ENCODE results near the gene TTC9B.

DNA sequence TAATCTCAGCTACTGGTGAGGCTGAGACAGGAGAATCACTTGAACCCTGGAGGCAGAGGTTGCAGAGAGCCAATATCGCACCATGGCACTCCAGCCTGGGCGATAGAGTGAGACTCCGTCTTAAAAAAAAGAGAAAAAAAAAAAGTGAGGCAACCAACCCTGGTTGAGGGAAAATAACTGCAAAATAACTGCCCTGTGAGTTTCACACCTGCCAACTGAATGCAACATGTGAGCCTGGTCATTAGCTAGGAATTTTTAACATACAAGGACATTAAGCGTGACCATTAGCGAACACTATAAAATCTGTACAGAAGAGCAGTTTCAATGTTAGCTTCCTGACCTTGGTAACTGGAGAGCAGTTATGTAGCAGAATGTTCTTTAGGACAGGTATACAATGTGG is 10.7 kb upstream of the TTC9B start:
- no peak for TF ChIP-seq CTCF (IDR thresholded peaks at IDR 0.05; ENCODE audit: low read length)
- no peak for TF ChIP-seq EZH2 (optimal IDR thresholded peaks at IDR 0.05; ENCODE audit: low read depth, low read length)
- TF ChIP-seq EZH2phosphoT487 (IDR thresholded peaks at IDR 0.05; ENCODE audit: low read length): no peak

Measured in MM.1S (cell line).